ENCODE results near the gene LIPC.

The LIPC gene

GRCh38 chr15:58407236-58407775 is 24.5 kb upstream of the LIPC start:
- no peak for DNase-seq

GRCh38 chr15:58407778-58408177 is 24.0 kb upstream of the LIPC start:
- no peak for DNase-seq

- no peak for DNase-seq
Observed at GRCh38 chr15:58409861-58410260, 21.9 kb upstream of the LIPC start.

- no peak for DNase-seq
Observed at GRCh38 chr15:58410353-58410752, 21.4 kb upstream of the LIPC start.

- no peak for DNase-seq
Observed at GRCh38 chr15:58413253-58413652, 18.5 kb upstream of the LIPC start.

- no peak for DNase-seq
Observed at GRCh38 chr15:58415636-58416035, 16.2 kb upstream of the LIPC start.

- DNase-seq: no peak
Observed at GRCh38 chr15:58416963-58417362, 14.8 kb upstream of the LIPC start.

GRCh38 chr15:58418135-58418534 is 13.7 kb upstream of the LIPC start:
- no peak for DNase-seq

- DNase-seq: no peak
Observed at GRCh38 chr15:58419803-58420524, 11.8 kb upstream of the LIPC start.

GRCh38 chr15:58420579-58421043 is 11.2 kb upstream of the LIPC start:
- no peak for DNase-seq

GRCh38 chr15:58423205-58423604 is 8.6 kb upstream of the LIPC start:
- no peak for DNase-seq

- DNase-seq: no peak
Observed at GRCh38 chr15:58423831-58424608, 7.8 kb upstream of the LIPC start.

GRCh38 chr15:58424722-58425121 is 7.1 kb upstream of the LIPC start:
- DNase-seq: no peak

- DNase-seq: no peak
Observed at GRCh38 chr15:58425185-58425584, 6.6 kb upstream of the LIPC start.

- no peak for DNase-seq
Observed at GRCh38 chr15:58425834-58426233, 6.0 kb upstream of the LIPC start.

GRCh38 chr15:58426501-58426900 is 5.3 kb upstream of the LIPC start:
- DNase-seq: no peak

- no peak for DNase-seq
Observed at GRCh38 chr15:58427987-58428386, 3.8 kb upstream of the LIPC start.

GRCh38 chr15:58430224-58430787 is 1.5 kb upstream of the LIPC start:
- no peak for DNase-seq

GRCh38 chr15:58432401-58432800 is 610 bp downstream of the LIPC start:
- no peak for DNase-seq

- no peak for DNase-seq
Observed at GRCh38 chr15:58433597-58434333, 2.0 kb downstream of the LIPC start.

GRCh38 chr15:58434334-58434875 is 2.6 kb downstream of the LIPC start:
- DNase-seq: no peak

GRCh38 chr15:58436552-58436951 is 4.8 kb downstream of the LIPC start:
- no peak for DNase-seq
